GM19467 (cell line): Measurements from ENCODE around the gene IMP3.

Experiments
- ATAC-seq: cut with Tn5 transposase; IDR thresholded peaks from one replicate; pipeline ENCODE4 v1.9.1; 2021; ENCODE audit warnings: mild to moderate bottlenecking, moderate library complexity; ENCODE audit not compliant: unreplicated experiment

IMP3 gene

GRCh38 chr15:75625542-75626347 lies 14.3 kb downstream of the IMP3 start, which contains the start of gene SNUPN:
SNUPN (minus strand) TSS chr15:75625725; CDS start chr15:75621051, 4,674 bp downstream.
- no peak for ATAC-seq

GRCh38 chr15:75622505-75622904 lies 17.5 kb downstream of the IMP3 start:
- ATAC-seq, result no peak

GRCh38 chr15:75620841-75621391 lies 19.1 kb downstream of the IMP3 start:
- ATAC-seq, result no peak

GRCh38 chr15:75620058-75620820 lies 19.8 kb downstream of the IMP3 start:
- ATAC-seq, result no peak

GRCh38 chr15:75616766-75617165 lies 23.3 kb downstream of the IMP3 start:
- no peak for ATAC-seq

- ATAC-seq, result no peak
Observed at GRCh38 chr15:75606711-75607699, 33.0 kb downstream of the IMP3 start.

- ATAC-seq, result no peak
Observed at GRCh38 chr15:75606026-75606425, 34.0 kb downstream of the IMP3 start.

GRCh38 chr15:75599401-75599800 lies 40.6 kb downstream of the IMP3 start:
- ATAC-seq, result no peak

GRCh38 chr15:75598361-75598760 lies 41.7 kb downstream of the IMP3 start:
- no peak for ATAC-seq

GRCh38 chr15:75597667-75598341 lies 42.2 kb downstream of the IMP3 start:
- no peak for ATAC-seq

GRCh38 chr15:75596703-75597345 lies 43.2 kb downstream of the IMP3 start:
- ATAC-seq, result no peak

- no peak for ATAC-seq
Observed at GRCh38 chr15:75594276-75594675, 45.7 kb downstream of the IMP3 start.

- ATAC-seq, result no peak
Observed at GRCh38 chr15:75591655-75592364, 48.2 kb downstream of the IMP3 start.

- ATAC-seq, result no peak
Observed at GRCh38 chr15:75590239-75590638, 49.8 kb downstream of the IMP3 start.
